ENCODE results near the gene GPHN.

GRCh38 chr14:66772146-66772545, 264.2 kb downstream of the GPHN start:
- TF ChIP-seq MYC (IDR thresholded peaks at IDR 0.05; ENCODE audit: insufficient read depth, insufficient read length, insufficient replicate concordance, low read length, severe bottlenecking) (no peak), ZBTB11 (CRISPR knock-in tag; IDR thresholded peaks at IDR 0.05) (no peak), CTCF (IDR thresholded peaks at IDR 0.05 in 2 of 3, conservative IDR thresholded peaks at IDR 0.05 in 1 of 3; ENCODE audit: control insufficient read depth in 2 of 3, extremely low read depth in 1 of 3, insufficient read depth in 1 of 3, low read depth in 3 of 3, low read length in 3 of 3) (no peak), USF2 (IDR thresholded peaks at IDR 0.05; ENCODE audit: borderline replicate concordance, low read depth, low read length) (no peak), USF1 (IDR thresholded peaks at IDR 0.05; ENCODE audit: borderline replicate concordance, extremely low read length, insufficient read depth, low read depth, low read length) (no peak), SIN3A (IDR thresholded peaks at IDR 0.05; ENCODE audit: low read depth, low read length) (no peak), CREM (IDR thresholded peaks at IDR 0.05; ENCODE audit: low read depth) (no peak), EP300 (IDR thresholded peaks at IDR 0.05; ENCODE audit: borderline replicate concordance in 1 of 2, control insufficient read depth in 1 of 2, low read depth in 2 of 2, low read length in 2 of 2) (no peak), CEBPB (IDR thresholded peaks at IDR 0.05; ENCODE audit: borderline replicate concordance in 1 of 2, low read depth in 2 of 2, low read length in 2 of 2) (no peak)
